Measurements from ENCODE around the gene RTL3.

Gene RTL3, protein sequence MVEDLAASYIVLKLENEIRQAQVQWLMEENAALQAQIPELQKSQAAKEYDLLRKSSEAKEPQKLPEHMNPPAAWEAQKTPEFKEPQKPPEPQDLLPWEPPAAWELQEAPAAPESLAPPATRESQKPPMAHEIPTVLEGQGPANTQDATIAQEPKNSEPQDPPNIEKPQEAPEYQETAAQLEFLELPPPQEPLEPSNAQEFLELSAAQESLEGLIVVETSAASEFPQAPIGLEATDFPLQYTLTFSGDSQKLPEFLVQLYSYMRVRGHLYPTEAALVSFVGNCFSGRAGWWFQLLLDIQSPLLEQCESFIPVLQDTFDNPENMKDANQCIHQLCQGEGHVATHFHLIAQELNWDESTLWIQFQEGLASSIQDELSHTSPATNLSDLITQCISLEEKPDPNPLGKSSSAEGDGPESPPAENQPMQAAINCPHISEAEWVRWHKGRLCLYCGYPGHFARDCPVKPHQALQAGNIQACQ

GRCh38 chrX:78658845-78659744 is at the start of gene RTL3:
Gene RTL3 (minus strand): TSS chrX:78659328. CDS start chrX:78658420, 908 bp downstream.
- H3K4me3 ChIP-seq (ENCODE audit: control insufficient read depth, low read depth, low read length) = no peak within 1 kb of the TSS
- peak; percentile 69 for DNase-seq (ENCODE audit: low read depth)

GRCh38 chrX:78708816-78709215 is 49.7 kb upstream of the RTL3 start:
- DNase-seq (ENCODE audit: low read depth) = no peak
- no peak overlapping the region for H3K4me3 ChIP-seq (ENCODE audit: control insufficient read depth, low read depth, low read length)
- TF ChIP-seq, protein P1, sequence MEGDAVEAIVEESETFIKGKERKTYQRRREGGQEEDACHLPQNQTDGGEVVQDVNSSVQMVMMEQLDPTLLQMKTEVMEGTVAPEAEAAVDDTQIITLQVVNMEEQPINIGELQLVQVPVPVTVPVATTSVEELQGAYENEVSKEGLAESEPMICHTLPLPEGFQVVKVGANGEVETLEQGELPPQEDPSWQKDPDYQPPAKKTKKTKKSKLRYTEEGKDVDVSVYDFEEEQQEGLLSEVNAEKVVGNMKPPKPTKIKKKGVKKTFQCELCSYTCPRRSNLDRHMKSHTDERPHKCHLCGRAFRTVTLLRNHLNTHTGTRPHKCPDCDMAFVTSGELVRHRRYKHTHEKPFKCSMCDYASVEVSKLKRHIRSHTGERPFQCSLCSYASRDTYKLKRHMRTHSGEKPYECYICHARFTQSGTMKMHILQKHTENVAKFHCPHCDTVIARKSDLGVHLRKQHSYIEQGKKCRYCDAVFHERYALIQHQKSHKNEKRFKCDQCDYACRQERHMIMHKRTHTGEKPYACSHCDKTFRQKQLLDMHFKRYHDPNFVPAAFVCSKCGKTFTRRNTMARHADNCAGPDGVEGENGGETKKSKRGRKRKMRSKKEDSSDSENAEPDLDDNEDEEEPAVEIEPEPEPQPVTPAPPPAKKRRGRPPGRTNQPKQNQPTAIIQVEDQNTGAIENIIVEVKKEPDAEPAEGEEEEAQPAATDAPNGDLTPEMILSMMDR (IDR thresholded peaks at IDR 0.05; ENCODE audit: control insufficient read depth, insufficient read depth, low read depth, low read length, missing control alignments) = no peak

More at GRCh38 chrX:78658845-78659744, at the start of gene RTL3:
- TF ChIP-seq, protein P1 (IDR thresholded peaks at IDR 0.05; ENCODE audit: control insufficient read depth, insufficient read depth, low read depth, low read length, missing control alignments) = no peak

DNA sequence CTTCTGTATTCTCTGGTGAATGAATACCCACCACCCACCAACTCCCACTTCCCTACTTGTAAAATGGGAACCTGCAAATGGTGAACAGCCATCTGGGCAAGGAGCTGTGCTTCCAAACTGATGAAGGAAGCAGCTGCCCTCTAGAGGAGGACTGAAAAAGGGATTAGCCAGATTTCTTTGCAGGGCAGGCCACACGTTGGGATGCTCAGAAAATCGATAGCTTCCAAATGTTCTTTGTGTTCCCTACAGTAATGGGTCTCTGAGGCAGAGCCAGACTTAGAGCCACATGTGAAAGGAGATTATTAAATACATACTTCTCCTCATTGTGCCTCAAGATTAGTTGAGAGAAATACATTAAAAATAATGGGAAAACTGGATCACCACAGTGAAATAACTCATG is 49.1 kb upstream of the RTL3 start:
- TF ChIP-seq, protein P1 (IDR thresholded peaks at IDR 0.05; ENCODE audit: control insufficient read depth, insufficient read depth, low read depth, low read length, missing control alignments) = peak; percentile 74

GRCh38 chrX:78706071-78706470 is 46.9 kb upstream of the RTL3 start:
- no peak overlapping the region for H3K4me3 ChIP-seq (ENCODE audit: control insufficient read depth, low read depth, low read length)
- TF ChIP-seq, protein P1 (IDR thresholded peaks at IDR 0.05; ENCODE audit: control insufficient read depth, insufficient read depth, low read depth, low read length, missing control alignments) = no peak
- DNase-seq (ENCODE audit: low read depth) = no peak

More for the DNA sequence above, 49.1 kb upstream of the RTL3 start:
- no peak overlapping the region for H3K4me3 ChIP-seq (ENCODE audit: control insufficient read depth, low read depth, low read length)
- peak; percentile 10 for DNase-seq (ENCODE audit: low read depth)

DNA sequence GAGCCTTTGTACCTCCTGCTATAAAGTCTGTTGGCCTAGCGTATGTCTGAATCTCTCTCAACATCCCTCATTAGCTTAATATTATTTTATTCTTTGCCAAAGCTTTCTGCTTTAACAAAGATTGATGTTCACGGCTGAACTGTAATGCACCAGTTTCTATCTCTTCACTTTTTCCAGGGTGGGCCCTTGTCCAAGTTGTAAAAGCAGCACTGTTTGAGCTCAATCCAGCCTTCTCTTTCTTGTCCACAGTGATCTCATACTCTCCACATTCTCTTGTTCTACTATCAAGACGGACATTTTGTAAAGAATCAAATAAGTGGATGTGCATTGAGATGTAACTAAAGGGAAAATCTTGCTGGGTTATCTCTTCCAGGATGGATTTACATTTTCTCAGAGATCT is 34.4 kb upstream of the RTL3 start:
- TF ChIP-seq, protein P1 (IDR thresholded peaks at IDR 0.05; ENCODE audit: control insufficient read depth, insufficient read depth, low read depth, low read length, missing control alignments) = no peak
- DNase-seq (ENCODE audit: low read depth) = no peak
- no peak overlapping the region for H3K4me3 ChIP-seq (ENCODE audit: control insufficient read depth, low read depth, low read length)

GRCh38 chrX:78693012-78693411 is 33.9 kb upstream of the RTL3 start:
- no peak for DNase-seq (ENCODE audit: low read depth)
- TF ChIP-seq, protein P1 (IDR thresholded peaks at IDR 0.05; ENCODE audit: control insufficient read depth, insufficient read depth, low read depth, low read length, missing control alignments) = no peak
- no peak overlapping the region for H3K4me3 ChIP-seq (ENCODE audit: control insufficient read depth, low read depth, low read length)

All from AG09309 (cell line).